PFSK-1 (cell line): ENCODE data around the gene FAM9C.

Experiments used
- FOXP2 ChIP-seq: optimal IDR thresholded peaks from 2 replicates; pipeline ENCODE3; 2011; ENCODE audit warnings: borderline replicate concordance, control low read depth, inconsistent platforms; ENCODE audit not compliant: insufficient read depth; ENCODE audit errors: extremely low read length, extremely low read depth
- POLR2AphosphoS5 ChIP-seq: IDR thresholded peaks from 2 replicates; pipeline ENCODE4 v1.6.1; 2012; ENCODE audit warnings: low read depth, mild to moderate bottlenecking, control low read depth, low read length, moderate library complexity
- SIN3A ChIP-seq: IDR thresholded peaks from 2 replicates; pipeline ENCODE4 v1.6.1; 2012; ENCODE audit warnings: mild to moderate bottlenecking, low read length, moderate library complexity, borderline replicate concordance; ENCODE audit not compliant: insufficient read depth
- TAF1 ChIP-seq: IDR thresholded peaks from 2 replicates; pipeline ENCODE4 v1.6.1; 2012; ENCODE audit warnings: low read length, control low read depth, borderline replicate concordance; ENCODE audit not compliant: insufficient read depth
- TF ChIP-seq, protein P1 (sequence below), 2 experiments: IDR thresholded peaks; 2 replicates each; pipeline versions ENCODE4 v1.6.1 to v1.8.0; 2011 to 2012; ENCODE audit warnings: low read depth in 2 of 2, low read length in 2 of 2, control low read depth in 1 of 2, inconsistent platforms in 1 of 2, mild to moderate bottlenecking in 1 of 2, moderate library complexity in 1 of 2; ENCODE audit not compliant: insufficient read depth in 1 of 2

The FAM9C gene

DNA sequence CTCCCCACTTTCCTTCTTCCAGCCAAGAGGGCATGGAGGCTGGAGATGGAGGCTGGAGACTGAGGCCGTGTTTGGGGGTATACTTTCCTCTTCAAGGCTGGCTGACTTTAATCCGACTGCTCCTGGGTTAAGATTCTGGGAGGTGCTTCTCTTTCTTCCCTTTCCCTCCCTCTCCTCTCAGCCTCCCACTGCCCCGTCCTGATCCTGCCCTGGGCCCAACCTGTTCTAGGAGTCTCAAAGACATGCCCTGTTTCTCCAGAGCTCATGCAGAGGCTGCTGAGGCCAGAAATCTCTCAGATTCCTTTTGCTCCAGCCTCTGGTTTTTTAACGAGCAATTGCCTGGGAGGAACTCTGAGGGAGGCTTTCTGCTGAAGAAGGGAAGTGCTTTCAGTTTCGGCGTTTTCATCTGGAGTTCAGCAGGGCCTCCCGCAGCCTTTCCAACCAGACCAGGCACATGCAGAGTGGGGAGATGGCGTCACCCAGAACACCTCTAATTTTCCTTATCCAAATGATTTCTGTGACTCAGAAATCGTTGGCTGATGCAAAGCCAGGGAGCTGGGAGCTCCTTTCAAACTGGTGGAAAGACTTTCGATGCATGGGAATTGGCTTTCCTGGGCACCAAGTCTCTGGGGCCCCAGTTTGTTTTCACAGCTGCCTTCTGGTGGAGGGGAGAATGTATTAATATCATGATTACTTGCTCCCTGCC, 34.5 kb upstream of the FAM9C start:
- TF ChIP-seq TAF1, result no peak
- TF ChIP-seq FOXP2, result no peak
- no peak for TF ChIP-seq SIN3A
- TF ChIP-seq POLR2AphosphoS5, result no peak
- TF ChIP-seq, protein P1, sequence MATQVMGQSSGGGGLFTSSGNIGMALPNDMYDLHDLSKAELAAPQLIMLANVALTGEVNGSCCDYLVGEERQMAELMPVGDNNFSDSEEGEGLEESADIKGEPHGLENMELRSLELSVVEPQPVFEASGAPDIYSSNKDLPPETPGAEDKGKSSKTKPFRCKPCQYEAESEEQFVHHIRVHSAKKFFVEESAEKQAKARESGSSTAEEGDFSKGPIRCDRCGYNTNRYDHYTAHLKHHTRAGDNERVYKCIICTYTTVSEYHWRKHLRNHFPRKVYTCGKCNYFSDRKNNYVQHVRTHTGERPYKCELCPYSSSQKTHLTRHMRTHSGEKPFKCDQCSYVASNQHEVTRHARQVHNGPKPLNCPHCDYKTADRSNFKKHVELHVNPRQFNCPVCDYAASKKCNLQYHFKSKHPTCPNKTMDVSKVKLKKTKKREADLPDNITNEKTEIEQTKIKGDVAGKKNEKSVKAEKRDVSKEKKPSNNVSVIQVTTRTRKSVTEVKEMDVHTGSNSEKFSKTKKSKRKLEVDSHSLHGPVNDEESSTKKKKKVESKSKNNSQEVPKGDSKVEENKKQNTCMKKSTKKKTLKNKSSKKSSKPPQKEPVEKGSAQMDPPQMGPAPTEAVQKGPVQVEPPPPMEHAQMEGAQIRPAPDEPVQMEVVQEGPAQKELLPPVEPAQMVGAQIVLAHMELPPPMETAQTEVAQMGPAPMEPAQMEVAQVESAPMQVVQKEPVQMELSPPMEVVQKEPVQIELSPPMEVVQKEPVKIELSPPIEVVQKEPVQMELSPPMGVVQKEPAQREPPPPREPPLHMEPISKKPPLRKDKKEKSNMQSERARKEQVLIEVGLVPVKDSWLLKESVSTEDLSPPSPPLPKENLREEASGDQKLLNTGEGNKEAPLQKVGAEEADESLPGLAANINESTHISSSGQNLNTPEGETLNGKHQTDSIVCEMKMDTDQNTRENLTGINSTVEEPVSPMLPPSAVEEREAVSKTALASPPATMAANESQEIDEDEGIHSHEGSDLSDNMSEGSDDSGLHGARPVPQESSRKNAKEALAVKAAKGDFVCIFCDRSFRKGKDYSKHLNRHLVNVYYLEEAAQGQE (IDR thresholded peaks at IDR 0.05; ENCODE audit: insufficient read depth in 1 of 2, low read depth in 2 of 2, low read length in 2 of 2), result no peak

DNA sequence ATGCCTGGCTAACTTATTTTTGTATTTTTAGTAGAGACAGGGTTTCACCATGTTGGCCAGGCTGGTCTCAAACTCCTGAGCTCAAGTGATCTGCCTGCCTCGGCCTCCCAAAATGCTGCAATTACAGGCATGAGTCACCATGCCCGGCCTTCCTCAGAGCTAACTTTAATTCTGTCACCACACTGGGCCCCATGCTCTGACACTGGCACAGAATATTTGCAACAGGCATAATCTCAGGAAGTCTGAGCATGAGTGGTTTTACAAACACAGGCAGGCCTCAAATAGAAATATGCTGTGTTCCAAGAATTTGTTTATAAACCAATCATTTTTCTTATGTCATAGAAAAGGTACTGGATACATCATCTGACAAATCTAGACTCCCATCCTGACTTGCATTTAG, 32.7 kb upstream of the FAM9C start:
- TF ChIP-seq TAF1 (no peak), FOXP2 (no peak), POLR2AphosphoS5 (no peak), SIN3A (no peak)

DNA sequence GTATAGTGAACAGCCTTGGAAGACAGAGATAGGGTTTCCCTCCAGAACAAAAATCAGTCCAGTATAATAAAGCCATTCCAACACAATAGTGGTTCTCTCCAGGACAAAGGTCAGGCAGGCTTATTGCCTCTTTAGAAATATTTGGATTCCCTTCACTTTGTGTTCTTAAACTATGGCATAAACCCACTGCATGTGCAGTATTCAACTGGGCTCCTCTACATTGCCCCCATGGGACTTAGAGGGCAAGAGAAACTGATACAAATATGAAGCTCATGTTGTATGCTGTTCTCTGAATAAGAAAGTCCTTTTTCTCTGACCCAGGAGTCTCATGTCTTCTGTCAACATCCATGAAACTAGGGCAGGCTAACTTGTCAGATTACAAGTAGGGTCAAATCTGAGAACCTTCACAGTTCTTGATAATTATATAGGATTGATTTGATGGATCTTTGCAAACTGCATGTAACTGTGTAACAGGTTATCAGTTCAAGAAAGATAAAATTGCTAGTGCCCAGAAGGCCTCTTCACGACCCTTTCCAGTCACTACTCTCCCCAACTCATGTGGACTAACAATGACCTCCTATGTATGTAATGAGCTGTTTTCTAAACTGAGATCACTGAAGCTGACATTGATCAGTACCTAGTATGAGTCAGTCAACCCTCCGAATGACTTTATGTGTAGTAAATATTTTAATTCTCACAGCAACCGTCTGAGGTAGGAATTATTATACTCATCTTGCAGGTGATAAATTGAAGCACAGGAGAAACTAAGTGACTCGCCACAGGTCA, 31.9 kb upstream of the FAM9C start:
- TF ChIP-seq TAF1 (no peak), SIN3A (no peak), FOXP2 (no peak), POLR2AphosphoS5 (no peak)
- TF ChIP-seq, protein P1 (IDR thresholded peaks at IDR 0.05; ENCODE audit: insufficient read depth in 1 of 2, low read depth in 2 of 2, low read length in 2 of 2), result no peak

DNA sequence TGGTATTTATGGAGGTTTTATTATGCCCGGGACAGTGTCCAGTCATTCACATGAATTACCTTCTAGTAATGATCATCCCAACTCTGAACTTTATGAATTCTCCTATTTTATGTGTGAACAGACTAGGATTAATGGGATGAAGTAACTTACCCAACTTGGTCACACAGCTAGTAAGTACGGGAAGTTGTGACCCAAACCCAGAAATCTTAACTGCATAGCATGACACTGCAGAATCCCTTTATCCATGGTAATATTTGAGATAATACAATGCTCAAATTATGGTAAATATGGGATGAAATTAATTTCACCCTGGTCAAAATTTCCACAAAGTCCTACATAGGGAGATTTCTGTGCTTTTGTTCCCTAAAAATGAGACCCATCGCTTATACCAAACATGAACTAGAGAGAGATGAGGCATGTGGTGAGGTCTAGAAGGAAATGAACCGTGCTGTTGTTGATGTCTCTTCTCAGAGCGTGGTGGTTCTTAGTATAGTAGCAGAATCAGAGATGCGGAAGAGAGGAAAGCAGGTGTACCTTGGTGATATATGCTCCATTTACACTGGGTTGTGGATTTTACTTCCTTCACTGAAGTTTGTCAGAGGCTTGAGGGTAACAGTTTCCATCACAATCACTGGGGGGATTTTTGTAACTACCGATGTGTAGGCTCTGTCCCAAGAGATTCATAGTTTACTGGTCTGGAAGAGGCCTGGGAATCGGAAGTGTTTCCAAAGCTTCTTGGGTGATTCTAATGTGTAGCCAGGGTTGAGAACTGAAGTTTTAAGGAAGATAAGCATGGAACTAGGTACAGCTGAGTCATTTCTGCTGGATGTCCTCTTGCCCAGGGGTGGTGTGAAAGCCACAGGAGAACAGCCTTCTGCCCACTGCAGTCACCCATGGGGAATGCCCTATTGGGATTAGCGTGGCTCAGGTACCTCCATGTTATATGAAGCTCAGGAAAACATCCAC, 30.2 kb upstream of the FAM9C start:
- TF ChIP-seq, protein P1 (IDR thresholded peaks at IDR 0.05; ENCODE audit: insufficient read depth in 1 of 2, low read depth in 2 of 2, low read length in 2 of 2), result no peak
- TF ChIP-seq SIN3A (no peak), TAF1 (no peak), POLR2AphosphoS5 (no peak), FOXP2 (no peak)
